Progenitor cell of endocrine pancreas (in vitro differentiated cells): ENCODE data around the gene INTS11. TPM values are rescaled to one million over a fixed set of nuclear protein-coding genes. Genes with fewer than 3 reads are reported as not detected.

Source experiments
- DNase-seq: peaks from one replicate; pipeline ENCODE4 v3.0.0; 2021; ENCODE audit warnings: low spot score; ENCODE audit not compliant: unreplicated experiment
- H3K27ac Mint-ChIP-seq: 2 replicates; pipeline ENCODE4 v1.8.0; 2021; ENCODE audit warnings: mild to moderate bottlenecking, moderate library complexity, mixed read lengths
- H3K27me3 Mint-ChIP-seq: 2 replicates; pipeline ENCODE4 v1.8.0; 2021; ENCODE audit warnings: mixed read lengths
- H3K36me3 Mint-ChIP-seq: 2 replicates; pipeline ENCODE4 v1.8.0; 2022; ENCODE audit warnings: mixed read lengths; ENCODE audit not compliant: insufficient read depth
- H3K4me1 Mint-ChIP-seq: 2 replicates; pipeline ENCODE4 v1.8.0; 2021; ENCODE audit warnings: low read depth, mixed read lengths
- H3K4me3 Mint-ChIP-seq: 2 replicates; pipeline ENCODE4 v1.8.0; 2021; ENCODE audit warnings: low read depth, mild to moderate bottlenecking, moderate library complexity, mixed read lengths
- H3K9me3 Mint-ChIP-seq: 2 replicates; pipeline ENCODE4 v1.8.0; 2021; ENCODE audit warnings: low read depth, mixed read lengths
- total RNA-seq: library from RNA; stranded (reverse); gene quantifications from 2 replicates; pipeline ENCODE4 v1.2.1, GENCODE V29; 2021
- TF ChIP-seq, protein P1 (sequence below): fragments of 200-600 bp; sonication (generic); IDR thresholded peaks from one replicate; pipeline ENCODE4 v1.5.0; 2021; ENCODE audit warnings: antibody characterized with exemption, mild to moderate bottlenecking; ENCODE audit not compliant: unreplicated experiment

The INTS11 gene
- total RNA-seq, 1 donor from 2014 or later = 177 TPM

DNA sequence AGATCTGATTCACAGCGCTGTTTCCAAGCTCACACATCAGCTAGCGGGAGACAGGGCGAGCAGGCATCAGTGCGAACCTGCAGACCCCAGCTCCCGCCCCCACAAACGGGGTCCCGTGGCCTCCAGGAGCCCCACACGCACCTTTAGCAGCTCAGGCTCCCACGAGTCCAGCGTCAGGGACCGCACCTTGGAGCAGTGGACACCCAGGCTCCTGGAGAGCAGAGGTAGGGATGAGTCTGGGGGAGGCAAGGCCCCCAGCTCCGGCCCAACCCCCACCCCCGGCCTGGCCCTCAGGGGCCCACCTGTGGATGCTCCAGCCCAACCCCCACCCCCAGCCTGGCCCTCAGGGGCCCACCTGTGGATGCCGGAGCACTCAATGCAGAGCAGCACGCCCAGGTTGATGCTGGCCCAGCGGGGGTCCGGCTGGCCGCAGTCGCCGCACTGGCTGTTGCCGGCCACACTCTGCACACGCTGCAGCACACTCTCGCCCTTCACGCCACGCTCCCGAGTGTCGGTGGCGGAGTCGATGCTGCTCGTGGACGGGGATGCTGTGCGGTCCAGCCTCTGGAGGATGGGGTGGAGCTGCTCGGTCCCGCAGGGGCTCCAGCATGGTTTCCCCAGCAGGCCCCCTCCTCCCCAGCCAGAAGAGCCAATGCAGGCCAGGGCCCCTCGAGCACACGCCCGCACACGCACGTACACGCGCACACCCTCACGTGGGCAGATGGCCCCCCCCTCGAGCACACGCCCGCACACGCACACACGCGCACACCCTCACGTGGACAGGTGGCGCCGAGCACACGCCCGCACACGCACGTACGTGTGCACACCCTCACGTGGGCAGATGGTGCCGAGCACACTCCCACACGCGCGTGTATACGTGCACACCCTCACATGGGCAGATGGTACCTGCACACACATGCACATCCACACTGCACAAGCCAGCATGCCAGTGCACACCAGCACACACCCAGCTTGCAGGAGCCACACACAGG lies 28.1 kb downstream of the INTS11 start:
- TF ChIP-seq, protein P1, sequence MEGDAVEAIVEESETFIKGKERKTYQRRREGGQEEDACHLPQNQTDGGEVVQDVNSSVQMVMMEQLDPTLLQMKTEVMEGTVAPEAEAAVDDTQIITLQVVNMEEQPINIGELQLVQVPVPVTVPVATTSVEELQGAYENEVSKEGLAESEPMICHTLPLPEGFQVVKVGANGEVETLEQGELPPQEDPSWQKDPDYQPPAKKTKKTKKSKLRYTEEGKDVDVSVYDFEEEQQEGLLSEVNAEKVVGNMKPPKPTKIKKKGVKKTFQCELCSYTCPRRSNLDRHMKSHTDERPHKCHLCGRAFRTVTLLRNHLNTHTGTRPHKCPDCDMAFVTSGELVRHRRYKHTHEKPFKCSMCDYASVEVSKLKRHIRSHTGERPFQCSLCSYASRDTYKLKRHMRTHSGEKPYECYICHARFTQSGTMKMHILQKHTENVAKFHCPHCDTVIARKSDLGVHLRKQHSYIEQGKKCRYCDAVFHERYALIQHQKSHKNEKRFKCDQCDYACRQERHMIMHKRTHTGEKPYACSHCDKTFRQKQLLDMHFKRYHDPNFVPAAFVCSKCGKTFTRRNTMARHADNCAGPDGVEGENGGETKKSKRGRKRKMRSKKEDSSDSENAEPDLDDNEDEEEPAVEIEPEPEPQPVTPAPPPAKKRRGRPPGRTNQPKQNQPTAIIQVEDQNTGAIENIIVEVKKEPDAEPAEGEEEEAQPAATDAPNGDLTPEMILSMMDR = no peak
- Mint-ChIP-seq H3K9me3 (no peaks in the 10 kb centered on the region), H3K27ac (no peak overlapping the region), H3K36me3 (no peaks in the 10 kb centered on the region), H3K4me3 (no peak overlapping the region), H3K4me1 (no peaks in the 10 kb centered on the region), H3K27me3 (no peaks in the 10 kb centered on the region)
- no peak for DNase-seq

DNA sequence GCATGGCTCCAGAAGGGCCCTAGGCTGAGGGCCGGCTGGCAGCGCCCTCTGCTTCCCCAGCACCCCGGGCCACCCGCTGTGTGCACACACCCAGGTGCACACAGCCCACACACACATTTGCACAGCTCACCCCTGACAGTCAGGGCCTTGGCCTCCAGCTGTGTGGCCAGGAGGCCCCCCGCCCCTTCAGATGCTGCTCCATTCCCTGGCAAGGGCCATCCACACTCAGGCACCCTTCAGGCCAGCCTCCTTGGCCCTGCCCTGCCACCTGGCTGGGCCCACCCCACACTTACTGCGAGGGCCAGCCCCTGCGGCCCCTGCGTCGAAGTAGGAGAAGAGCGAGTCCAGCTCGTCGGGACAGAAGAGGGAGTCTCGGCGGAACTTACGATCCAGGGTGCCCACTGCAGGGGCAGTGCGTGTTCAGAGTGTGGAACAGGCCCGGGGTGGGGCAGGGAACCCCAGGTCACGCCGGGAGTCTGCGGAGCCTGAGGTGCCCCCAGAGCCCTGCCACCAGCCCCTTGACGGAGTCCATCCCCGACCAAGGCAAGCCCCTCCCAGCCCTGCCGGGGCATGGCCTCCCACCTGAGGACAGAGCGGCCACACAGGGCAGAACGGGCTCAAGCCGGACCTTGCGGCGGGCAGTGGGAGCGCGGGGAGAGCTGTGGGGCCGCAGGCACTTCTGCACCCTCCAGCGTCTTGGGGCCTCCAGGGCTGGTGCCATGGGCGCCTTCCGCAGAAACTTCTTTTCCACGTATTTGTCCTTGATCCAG lies 29.1 kb downstream of the INTS11 start:
- no peaks in the 10 kb centered on the region for H3K4me1 Mint-ChIP-seq

DNA sequence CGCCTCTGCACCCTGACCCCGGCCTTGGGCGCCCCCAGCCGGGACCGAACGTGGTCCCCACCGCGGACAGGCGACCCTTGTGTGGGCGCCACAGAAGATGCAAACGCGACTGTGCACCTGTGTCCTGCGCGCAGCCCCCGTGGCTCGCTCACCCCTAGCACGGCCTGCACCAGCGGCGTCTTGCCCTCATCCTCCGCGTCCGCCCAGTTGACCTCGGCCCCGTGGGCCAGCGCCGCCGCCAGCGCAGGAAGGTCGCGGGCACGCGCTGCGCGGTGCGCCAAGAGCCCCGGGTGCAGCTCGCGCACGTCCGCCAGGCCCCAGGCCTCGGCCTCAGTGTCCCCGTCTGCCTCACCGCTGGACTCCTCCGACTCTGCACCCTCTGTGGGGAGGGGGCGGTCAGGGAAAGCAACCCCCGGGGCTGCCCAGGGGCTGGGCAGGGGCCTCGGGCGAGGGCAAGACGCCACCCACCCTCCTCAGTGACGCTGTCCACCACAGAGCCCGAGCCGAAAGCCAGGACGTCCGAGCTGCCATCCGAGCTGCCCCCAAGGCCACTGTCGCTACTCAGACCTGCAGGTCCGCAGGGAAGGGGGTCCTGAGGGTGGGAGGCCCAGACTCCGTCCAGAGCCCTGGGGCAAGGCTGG lies 30.1 kb downstream of the INTS11 start:
- H3K9me3 Mint-ChIP-seq = no peaks in the 10 kb centered on the region
- H3K36me3 Mint-ChIP-seq = no peaks in the 10 kb centered on the region
- no peak overlapping the region for H3K27ac Mint-ChIP-seq
- no peaks in the 10 kb centered on the region for H3K4me1 Mint-ChIP-seq
- no peaks in the 10 kb centered on the region for H3K27me3 Mint-ChIP-seq
- no peak overlapping the region for H3K4me3 Mint-ChIP-seq
- TF ChIP-seq, protein P1 = no peak
- DNase-seq = no peak

More for the DNA sequence above, 29.1 kb downstream of the INTS11 start:
- TF ChIP-seq, protein P1 = no peak
- H3K27ac Mint-ChIP-seq = no peak overlapping the region
- DNase-seq = no peak
- no peaks in the 10 kb centered on the region for H3K27me3 Mint-ChIP-seq
- no peaks in the 10 kb centered on the region for H3K36me3 Mint-ChIP-seq
- no peak overlapping the region for H3K4me3 Mint-ChIP-seq
- H3K9me3 Mint-ChIP-seq = no peaks in the 10 kb centered on the region

DNA sequence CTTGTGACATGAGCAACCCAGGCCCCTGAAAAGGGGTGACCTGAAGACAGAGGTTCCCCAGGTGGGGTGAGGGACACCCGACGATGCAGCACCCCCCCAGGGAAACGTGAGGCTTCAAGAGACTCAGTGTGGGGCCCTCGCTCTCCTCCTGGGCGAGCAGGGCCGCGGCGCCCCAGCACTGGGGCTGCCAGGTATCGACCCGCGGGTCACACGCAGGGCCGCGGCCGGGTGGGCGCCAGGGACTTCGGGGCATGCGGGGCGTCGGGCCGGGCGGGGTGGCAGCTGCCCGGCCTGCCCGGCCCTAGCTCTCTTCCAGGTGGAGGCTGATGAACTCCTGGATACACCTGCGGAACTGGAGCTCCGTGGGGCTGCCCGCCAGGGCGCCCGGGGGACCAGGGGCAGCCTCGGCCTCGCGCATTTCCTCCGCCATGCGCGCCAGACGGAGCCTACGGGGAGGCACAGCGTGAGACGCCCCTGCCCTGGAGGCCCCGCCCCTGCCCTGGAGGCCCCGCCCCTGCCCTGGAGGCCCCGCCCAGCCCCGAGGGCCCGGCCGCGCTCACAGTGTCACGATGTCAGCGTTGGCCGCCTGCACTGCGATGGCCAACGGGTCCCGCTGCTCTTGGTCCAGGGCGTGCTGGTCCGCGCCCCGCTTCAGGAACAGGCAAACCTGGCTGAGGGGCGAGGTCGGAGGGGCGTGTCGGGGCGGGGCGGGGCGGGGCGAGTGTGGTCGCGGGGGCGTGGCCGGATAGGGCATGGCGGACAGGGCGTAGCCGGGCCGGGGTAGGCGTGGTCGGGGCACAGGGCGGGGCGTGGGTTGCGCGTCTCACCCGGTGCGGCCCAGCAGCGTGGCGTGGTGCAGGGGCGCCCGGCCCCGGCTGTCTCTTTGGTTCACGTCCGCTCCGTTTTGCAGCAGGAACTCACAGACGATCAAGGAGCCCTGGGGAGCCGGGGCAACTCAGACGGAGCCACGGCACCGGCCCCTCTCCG lies 30.9 kb downstream of the INTS11 start:
- DNase-seq = no peak
- TF ChIP-seq, protein P1 = no peak
- H3K4me3 Mint-ChIP-seq = no peak overlapping the region

More for the DNA sequence above, 30.9 kb downstream of the INTS11 start:
- Mint-ChIP-seq H3K36me3 (no peaks in the 10 kb centered on the region), H3K27ac (no peak overlapping the region), H3K4me1 (no peaks in the 10 kb centered on the region), H3K9me3 (no peaks in the 10 kb centered on the region), H3K27me3 (no peaks in the 10 kb centered on the region)
